Loucy (cell line): Measurements from ENCODE around the gene ABCC9.

Experiments used
- H2AFZ ChIP-seq: fragments of 200-600 bp; sonication (generic); 2 replicates; pipeline ENCODE4 v1.6.0; 2016; ENCODE audit warnings: antibody characterized with exemption, mild to moderate bottlenecking, low read length, moderate library complexity
- H3F3A ChIP-seq: fragments of 200-600 bp; 2 replicates; pipeline ENCODE4 v1.6.0; 2016; ENCODE audit warnings: antibody characterized with exemption, low read depth, mild to moderate bottlenecking
- H3K27me3 ChIP-seq: fragments of 200-600 bp; sonication (generic); 2 replicates; pipeline ENCODE4 v1.6.1; 2014; ENCODE audit warnings: low read length, mild to moderate bottlenecking; ENCODE audit not compliant: insufficient read depth, poor library complexity, severe bottlenecking
- H3K36me3 ChIP-seq: fragments of 200-600 bp; sonication (generic); 2 replicates; pipeline ENCODE4 v1.6.1; 2016; ENCODE audit warnings: low read length; ENCODE audit not compliant: insufficient read depth
- H3K4me1 ChIP-seq: fragments of 200-600 bp; sonication (generic); 2 replicates; pipeline ENCODE4 v1.5.1; 2014; ENCODE audit warnings: low read length, mild to moderate bottlenecking; ENCODE audit not compliant: insufficient read depth, poor library complexity, severe bottlenecking
- H3K4me2 ChIP-seq: fragments of 200-600 bp; sonication (generic); 2 replicates; pipeline ENCODE4 v1.6.0; 2014; ENCODE audit warnings: antibody characterized with exemption, low read length, low read depth, mild to moderate bottlenecking; ENCODE audit not compliant: poor library complexity, severe bottlenecking
- H3K4me3 ChIP-seq: fragments of 200-600 bp; sonication (generic); 2 replicates; pipeline ENCODE4 v1.5.1; 2014; ENCODE audit warnings: low read length, mild to moderate bottlenecking, mixed read lengths; ENCODE audit not compliant: poor library complexity, severe bottlenecking
- H3K79me2 ChIP-seq: fragments of 200-600 bp; sonication (generic); 2 replicates; pipeline ENCODE4 v1.6.1; 2014; ENCODE audit warnings: low read length; ENCODE audit not compliant: insufficient read depth
- H3K9ac ChIP-seq: fragments of 200-600 bp; sonication (generic); 2 replicates; pipeline ENCODE4 v1.6.0; 2014; ENCODE audit warnings: mild to moderate bottlenecking, low read depth, low read length, moderate library complexity; ENCODE audit not compliant: poor library complexity, severe bottlenecking
- H3K9me2 ChIP-seq: fragments of 200-600 bp; sonication (generic); replicated peaks from 2 replicates; pipeline ENCODE4 v1.6.1; 2016; ENCODE audit warnings: low read depth, low read length, mixed read lengths
- H3K9me3 ChIP-seq: fragments of 200-600 bp; sonication (generic); 2 replicates; pipeline ENCODE4 v1.6.1; 2014; ENCODE audit warnings: mild to moderate bottlenecking, antibody characterized with exemption, low read length, low read depth; ENCODE audit not compliant: insufficient read depth
- H4K20me1 ChIP-seq: fragments of 200-600 bp; sonication (generic); 2 replicates; pipeline ENCODE4 v1.6.0; 2014; ENCODE audit warnings: antibody characterized with exemption, low read length, mild to moderate bottlenecking; ENCODE audit not compliant: insufficient read depth, poor library complexity, severe bottlenecking
- CTCF ChIP-seq: fragments of 200-600 bp; sonication (generic); conservative IDR thresholded peaks from 2 replicates; pipeline ENCODE4 v1.5.1; 2014; ENCODE audit warnings: mild to moderate bottlenecking, antibody characterized with exemption, low read length
- EZH2phosphoT487 ChIP-seq: fragments of 200-600 bp; IDR thresholded peaks from 2 replicates; pipeline ENCODE4 v1.6.1; 2018; ENCODE audit warnings: antibody characterized with exemption, mild to moderate bottlenecking, moderate library complexity, borderline replicate concordance

Gene ABCC9

GRCh38 chr12:21828136-21828775, 113.0 kb downstream of the ABCC9 start:
- Histone ChIP-seq H3K27me3 (no peaks in the 10 kb centered on the region), H3K36me3 (no peaks in the 10 kb centered on the region), H3K4me1 (no peaks in the 10 kb centered on the region), H3K4me2 (no peak overlapping the region), H3K4me3 (no peak overlapping the region), H3K9me2 (no peaks in the 10 kb centered on the region), H3K9ac (no peak overlapping the region), H4K20me1 (no peaks in the 10 kb centered on the region), H2AFZ (no peak overlapping the region), H3K9me3 (no peaks in the 10 kb centered on the region), H3K79me2 (no peaks in the 10 kb centered on the region), H3F3A (no peaks in the 10 kb centered on the region)
- TF ChIP-seq CTCF (no peak), EZH2phosphoT487 (no peak)

- Histone ChIP-seq H3K4me2 (no peak overlapping the region), H2AFZ (no peak overlapping the region), H4K20me1 (no peaks in the 10 kb centered on the region), H3K36me3 (no peaks in the 10 kb centered on the region), H3K27me3 (no peaks in the 10 kb centered on the region), H3K9me2 (no peaks in the 10 kb centered on the region), H3K4me1 (no peaks in the 10 kb centered on the region), H3K4me3 (no peak overlapping the region), H3K9me3 (no peaks in the 10 kb centered on the region), H3K79me2 (no peaks in the 10 kb centered on the region), H3F3A (no peaks in the 10 kb centered on the region), H3K9ac (no peak overlapping the region)
- TF ChIP-seq EZH2phosphoT487 (no peak), CTCF (no peak)
Measured at GRCh38 chr12:21827083-21827482, 114.1 kb downstream of the ABCC9 start.

GRCh38 chr12:21826618-21826910, 114.7 kb downstream of the ABCC9 start:
- Histone ChIP-seq H3K36me3 (no peaks in the 10 kb centered on the region), H4K20me1 (no peaks in the 10 kb centered on the region), H3F3A (no peaks in the 10 kb centered on the region), H3K9me3 (no peaks in the 10 kb centered on the region), H3K9me2 (no peaks in the 10 kb centered on the region), H3K9ac (no peak overlapping the region), H3K27me3 (no peaks in the 10 kb centered on the region), H3K79me2 (no peaks in the 10 kb centered on the region), H3K4me3 (no peak overlapping the region), H3K4me1 (no peaks in the 10 kb centered on the region), H2AFZ (no peak overlapping the region), H3K4me2 (no peak overlapping the region)
- no peak for TF ChIP-seq EZH2phosphoT487
- no peak for TF ChIP-seq CTCF
